Activated CD8-positive, alpha-beta memory T cell treated with anti-CD3 and anti-CD28 coated beads for 1 hour (primary cell): ENCODE measurements around the gene PIP4K2C.
"Not testable (repeated sequence)": the region's sequence is repeated elsewhere in the genome, so short reads cannot be mapped to it uniquely, and the experiment has no call there.

Experiments used
- DNase-seq, 2 donors: peaks; one replicate each; pipeline ENCODE4 v3.0.0-alpha.2; 2020; ENCODE audit warnings: low read depth in 1 of 2; ENCODE audit errors: extremely low read depth in 1 of 2

The PIP4K2C gene

DNA sequence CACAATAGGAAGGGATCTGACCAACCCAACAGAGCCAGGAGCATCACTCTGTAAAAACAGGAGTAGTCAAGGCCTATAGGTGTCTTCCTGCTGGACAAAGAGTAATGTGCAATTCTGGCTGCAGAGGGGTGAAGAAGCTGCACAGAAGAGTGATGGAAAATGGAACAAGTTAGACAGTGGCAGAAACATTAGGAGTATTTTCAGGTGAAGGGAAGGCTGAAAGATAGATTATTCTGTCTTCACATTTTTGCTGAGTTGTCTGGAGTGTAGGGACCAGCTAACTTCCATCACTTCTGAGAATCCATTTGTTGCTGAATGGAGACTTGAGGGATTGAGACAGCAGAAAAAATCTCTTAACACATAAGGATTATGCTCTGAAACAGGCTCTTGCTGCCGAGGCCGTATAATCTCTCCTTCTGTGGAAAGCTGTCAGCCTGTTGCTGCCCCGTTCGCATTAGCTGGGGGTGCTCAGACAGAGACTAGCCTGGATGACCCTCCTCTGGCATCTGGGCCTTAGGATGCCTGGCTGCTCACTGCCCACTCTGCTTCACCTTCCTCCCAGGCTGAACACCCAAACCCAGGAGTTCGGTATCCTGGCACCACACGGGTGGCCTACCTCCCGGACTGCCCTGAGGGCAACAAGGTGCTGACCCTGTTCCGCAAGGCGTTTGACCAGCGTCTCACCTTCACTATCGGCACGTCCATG lies 17.1 kb downstream of the PIP4K2C start:
- no peak for DNase-seq

DNA sequence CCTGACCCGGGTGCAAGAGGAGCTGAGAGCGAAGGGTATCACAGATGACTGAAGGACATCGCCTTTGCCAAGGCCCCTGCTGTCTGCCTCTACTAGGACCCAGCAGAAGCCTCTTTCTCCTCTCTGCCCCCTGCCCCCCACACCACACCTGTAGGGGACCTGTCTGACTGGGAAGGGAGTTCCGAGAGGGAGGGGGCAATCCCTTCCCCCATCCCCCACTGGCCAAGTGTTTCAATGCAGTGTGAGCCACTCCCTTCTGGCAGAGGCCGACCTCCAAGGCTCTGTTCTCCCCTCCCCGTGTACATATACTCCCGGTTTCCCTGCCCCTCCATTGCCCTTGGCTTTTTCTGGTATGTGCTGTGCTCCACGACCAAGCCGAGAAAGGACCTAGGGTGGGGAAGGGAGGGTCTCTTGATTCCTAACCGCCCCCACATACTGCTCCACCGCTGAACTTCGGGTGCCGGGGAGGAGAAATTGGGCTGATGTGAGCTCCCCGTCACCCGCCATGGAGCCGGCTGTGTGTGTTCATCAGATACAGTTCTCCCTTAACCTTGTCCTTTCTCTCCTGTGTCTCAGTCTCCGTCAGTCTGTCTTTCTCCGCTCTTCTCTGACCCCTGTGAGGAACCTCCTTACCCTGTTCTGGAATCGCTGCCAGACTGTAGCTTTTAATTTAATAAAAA lies 18.2 kb downstream of the PIP4K2C start:
- DNase-seq: no peak

DNA sequence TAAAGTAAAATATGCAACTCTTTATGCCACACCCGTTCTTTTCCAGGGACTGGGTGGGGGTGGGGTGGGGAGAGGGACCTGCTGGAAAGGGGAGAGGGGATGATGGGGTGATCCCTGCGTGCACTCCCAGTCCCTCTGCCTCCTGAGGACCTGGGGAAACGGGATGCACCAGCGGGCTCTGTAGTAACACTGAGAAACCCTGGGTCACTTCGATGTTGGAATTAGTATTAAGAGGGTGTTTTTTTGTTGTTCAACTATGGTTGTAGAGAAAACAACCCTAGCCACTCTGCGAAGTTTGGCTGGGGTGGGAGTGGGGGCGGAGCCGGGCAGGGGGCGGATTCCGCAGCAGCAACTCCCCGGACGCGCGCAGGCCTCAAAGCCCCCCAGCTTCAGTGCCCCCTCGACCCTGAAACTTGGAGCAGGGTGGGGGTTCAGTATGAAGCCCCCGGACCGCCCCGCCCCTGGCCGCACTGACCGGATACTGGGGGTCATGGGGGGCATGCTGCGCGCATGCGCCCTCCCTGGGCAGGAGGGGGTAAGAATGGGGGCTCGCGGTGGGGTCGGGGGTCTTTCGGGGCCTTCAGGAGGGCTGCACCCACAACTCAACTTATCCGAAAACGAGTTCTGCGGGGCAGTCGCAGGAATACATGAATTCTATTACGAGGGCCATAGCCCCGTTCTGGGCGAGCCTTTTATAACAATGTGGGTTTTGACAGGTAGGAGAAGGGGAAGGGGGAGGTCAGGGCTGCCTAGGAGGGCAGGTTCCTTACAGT lies 19.0 kb downstream of the PIP4K2C start:
- DNase-seq: no peak

DNA sequence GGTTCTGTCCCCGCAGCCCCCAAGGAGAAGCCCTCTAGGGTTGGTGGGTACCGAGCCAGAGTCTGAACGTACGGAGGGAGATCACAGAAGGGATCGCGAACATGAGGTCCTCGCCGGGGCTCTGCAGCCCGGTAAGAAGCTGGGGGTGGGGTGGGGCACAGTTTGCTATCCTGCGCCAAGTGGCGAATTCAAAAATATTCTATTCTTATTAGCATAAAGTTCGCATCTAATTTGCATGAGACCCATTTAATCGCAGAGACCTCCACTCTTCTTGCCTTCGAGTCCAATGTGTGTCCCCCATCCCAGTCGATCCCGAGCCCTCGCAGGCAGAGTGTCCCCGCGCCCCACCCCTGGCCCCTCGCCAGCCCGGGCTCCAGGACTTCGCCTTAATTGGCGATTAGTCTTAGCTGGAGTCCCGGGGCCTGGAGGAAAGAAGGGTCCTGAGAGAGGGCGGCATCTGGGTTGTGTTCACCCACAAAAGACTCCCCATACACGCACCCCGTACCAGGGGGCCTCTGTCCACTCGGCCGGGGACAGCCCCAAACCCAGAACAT lies 19.6 kb downstream of the PIP4K2C start:
- no peak for DNase-seq

DNA sequence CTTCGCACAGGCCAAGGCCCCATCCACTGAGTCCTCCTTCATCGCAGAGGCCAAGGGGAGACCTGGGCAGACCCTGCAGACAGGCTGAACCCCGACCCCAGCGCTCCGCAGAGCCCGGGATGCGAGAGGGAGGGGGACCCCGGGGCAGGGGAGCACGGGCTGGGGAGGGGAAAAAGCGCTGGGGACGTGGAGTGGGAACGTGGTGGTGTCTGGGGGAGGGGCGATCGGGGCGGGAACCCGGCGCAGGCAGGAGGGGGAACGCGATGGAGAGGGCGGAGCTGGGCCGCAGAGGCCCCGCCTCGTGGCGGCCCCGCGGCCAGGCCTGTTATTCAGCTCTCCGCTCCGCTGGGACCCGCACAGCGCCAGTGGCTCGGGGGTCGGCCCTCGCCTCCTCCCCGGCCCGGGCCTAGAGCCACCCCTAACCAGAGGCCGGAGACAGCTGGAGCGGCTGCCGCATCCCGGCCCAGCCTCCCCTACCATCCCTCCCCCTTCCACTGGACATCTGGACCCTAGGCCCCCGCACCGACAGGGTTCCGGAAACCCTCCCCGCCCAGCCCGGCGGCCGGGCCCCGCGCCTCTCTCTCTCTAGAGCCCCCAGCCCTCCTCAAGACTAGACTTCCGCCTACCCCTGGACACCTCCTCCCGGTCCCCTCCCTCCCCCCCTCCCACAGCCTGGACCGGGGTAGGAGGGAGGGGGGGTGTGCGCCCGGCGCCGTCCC lies 20.3 kb downstream of the PIP4K2C start, which contains the start of gene ARHGEF25:
TSS of gene ARHGEF25 (plus strand) at position 328 of the 719 bp plus-strand sequence. CDS start 460 bp downstream, outside the sequence.
- DNase-seq: no peak

DNA sequence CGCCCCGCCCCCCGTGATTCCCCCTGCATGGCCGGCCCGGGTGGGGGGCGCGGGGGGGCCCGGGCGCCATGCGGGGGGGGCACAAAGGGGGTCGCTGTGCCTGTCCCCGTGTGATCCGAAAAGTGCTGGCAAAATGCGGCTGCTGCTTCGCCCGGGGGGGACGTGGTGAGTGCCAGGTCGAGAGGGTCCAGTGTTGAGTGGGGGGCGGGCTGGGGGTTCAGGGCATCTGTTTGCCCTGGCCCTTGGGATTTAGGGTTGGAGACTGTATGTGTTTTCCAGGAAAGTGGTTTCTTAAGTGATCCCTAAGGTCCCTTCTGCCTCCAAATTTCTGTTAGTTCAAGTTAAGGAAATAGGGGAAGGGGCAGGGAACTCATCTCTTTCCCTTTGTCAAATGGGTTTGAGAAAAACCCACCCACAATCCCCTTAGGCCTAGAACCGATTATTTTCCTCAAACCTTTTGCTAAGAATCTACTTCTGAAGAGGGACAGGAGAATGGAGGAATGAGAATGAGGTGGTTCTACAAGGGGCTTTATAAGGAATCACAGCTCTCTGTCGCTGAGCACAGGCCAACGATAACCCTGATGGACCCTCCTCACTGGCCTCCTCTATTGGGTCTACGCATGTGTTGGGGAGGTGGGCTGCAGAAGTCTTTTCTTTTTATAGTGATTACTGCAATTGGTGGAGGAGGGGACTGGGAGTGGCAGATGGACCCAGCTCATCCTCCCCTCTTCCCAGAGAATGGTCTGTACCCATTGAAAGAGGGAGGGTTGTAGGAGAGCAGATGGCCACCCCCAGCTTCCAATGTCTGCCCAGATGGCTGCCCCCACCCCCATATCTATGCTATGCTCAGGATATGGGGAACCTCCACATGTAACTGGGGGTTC lies 21.1 kb downstream of the PIP4K2C start:
- DNase-seq: no peak

DNA sequence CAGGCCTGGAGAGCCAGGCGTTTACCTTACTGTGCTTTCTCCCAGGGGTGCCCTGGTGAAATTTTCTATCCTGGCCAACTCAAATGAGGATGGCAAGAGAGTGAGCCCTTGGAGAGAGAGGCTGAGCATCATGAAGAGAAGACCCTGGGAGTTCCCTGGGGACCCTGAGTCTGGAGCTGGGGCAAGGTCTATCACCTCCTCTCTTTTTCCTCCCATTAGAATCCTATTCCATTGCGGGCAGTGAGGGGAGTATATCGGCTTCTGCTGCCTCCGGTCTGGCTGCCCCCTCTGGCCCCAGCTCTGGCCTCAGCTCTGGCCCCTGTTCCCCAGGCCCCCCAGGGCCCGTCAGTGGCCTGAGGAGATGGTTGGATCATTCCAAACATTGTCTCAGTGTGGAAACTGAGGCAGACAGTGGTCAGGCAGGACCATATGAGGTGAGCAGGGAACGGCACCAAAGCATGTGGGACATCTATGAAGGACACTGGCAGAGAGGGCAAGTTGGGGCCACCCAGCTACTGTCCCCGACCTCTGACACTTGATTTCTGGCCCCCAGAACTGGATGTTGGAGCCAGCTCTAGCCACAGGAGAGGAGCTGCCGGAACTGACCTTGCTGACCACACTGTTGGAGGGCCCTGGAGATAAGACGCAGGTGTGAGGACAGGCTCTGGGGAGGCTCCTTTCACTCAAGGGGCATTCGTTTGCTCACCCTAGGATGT lies 21.9 kb downstream of the PIP4K2C start:
- no peak for DNase-seq

DNA sequence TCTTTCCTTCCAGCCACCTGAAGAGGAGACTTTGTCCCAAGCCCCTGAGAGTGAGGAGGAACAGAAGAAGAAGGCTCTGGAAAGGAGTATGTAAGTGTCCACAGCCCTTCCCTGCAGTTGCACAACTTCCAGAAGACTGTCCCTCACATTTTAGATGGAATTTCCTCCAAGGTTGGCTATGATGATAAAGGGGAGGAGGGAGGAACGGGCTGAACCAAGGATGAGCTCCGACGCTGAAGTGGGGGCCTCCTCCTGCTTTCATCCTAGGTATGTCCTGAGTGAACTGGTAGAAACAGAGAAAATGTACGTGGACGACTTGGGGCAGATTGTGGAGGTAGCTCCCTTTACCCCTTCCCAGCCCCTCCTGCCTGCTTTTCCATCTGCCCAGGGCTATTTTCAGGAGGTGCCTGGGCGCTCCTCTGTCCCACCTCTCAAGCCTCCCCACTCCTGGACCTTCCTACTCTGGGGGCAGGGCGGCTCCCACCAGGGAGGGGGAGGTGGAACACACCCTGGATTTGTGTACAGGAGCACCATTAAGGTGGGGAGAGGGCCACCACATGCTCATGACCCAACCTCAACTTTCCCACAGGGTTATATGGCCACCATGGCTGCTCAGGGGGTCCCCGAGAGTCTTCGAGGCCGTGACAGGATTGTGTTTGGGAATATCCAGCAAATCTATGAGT lies 22.6 kb downstream of the PIP4K2C start:
- DNase-seq: no peak

DNA sequence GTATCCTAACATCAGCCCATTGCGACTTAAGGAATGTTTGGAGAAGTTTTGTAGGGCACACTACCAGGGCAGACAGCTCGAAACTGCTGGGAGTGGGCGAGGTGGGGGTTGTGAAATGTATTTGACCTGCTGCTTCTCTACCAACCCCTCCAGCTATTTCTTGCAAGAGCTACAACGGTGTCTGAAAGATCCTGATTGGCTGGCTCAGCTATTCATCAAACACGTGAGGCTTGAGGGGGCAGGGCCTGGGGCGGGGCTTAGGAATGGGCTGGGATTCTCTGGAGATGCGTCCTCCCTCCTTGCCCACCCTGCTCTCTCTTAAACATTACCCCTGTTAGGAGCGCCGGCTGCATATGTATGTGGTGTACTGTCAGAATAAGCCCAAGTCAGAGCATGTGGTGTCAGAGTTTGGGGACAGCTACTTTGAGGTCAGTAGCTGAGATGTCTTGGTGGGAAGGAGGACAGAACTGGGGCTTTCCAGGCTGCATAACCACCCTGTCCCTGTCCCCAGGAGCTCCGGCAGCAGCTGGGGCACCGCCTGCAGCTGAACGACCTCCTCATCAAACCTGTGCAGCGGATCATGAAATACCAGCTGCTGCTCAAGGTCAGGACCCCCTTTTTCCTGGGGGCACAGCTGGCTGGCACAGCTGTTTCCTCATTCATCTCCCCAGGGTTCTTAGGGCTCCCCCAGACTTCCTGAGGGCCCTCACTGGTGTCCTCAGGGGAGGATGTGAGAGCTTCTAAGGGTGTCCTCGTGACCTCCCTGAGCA lies 23.4 kb downstream of the PIP4K2C start:
- no peak for DNase-seq

DNA sequence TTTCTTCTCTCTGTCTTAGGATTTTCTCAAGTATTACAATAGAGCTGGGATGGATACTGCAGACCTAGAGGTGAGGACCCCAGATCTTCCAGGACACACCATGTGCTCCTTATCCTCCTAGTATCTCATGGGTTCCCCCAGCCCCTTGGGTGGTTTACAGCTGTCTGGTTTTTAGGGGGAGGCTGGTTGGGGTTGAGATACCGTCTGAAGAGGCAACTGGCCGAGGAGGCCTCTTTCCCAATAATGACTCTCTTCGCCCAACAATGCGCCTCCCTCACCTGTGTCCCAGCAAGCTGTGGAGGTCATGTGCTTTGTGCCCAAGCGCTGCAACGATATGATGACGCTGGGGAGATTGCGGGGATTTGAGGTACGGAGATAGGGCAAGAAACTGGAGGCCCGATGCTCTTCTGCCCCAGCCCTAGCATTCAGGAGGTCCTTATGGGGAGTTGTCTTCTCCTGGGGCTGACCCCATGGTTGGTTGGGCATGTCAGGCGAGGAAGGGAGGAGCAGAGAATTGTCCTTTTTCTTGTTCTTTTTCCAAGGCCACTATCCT lies 24.0 kb downstream of the PIP4K2C start:
- DNase-seq: no peak

DNA sequence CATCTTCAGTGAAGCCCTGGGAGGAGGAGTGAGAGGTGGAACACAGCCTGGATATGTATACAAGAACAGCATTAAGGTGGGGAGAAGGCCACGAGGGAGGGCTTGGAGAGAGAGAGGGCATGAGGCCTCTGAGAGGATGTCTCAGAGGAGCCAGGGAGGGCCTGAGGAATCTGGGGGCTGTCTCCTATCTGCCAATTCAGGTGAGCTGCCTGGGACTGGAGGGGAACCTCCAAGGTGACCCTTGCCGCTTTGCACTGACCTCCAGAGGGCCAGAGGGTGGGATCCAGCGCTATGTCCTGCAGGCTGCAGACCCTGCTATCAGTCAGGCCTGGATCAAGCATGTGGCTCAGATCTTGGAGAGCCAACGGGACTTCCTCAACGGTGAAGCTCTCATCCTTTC lies 24.6 kb downstream of the PIP4K2C start:
- no peak for DNase-seq

DNA sequence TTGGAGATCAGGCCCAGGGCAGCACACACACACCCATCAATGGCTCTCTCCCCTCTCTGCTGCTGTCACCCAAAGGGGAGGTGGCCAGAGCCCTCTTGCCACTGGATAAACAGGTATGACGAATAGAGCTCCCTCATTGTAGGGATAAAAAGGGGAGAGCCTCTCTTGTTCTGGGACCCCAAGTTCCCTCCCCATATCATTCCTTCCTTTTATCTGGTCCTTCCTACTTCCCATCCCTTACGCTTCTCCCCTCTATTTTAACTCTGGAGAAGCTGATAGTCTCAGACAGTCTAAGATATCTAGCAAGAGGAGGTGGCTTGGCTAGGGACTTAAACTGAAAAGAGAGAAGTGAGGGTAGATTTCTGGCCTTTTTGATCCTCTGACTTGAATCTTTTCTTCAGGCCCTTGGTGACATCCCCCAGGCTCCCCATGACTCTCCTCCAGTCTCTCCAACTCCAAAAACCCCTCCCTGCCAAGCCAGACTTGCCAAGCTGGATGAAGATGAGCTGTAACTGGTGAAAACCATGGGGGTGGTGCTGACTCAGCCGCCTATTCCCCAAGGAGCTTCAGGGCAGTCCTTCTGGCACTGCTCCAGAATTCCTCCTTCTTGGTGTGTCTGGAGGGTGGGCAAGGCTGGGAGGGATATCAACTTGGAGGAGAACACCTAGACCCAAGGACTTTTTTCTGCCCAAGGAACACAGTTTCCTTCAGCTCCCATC lies 25.6 kb downstream of the PIP4K2C start:
- no peak for DNase-seq

DNA sequence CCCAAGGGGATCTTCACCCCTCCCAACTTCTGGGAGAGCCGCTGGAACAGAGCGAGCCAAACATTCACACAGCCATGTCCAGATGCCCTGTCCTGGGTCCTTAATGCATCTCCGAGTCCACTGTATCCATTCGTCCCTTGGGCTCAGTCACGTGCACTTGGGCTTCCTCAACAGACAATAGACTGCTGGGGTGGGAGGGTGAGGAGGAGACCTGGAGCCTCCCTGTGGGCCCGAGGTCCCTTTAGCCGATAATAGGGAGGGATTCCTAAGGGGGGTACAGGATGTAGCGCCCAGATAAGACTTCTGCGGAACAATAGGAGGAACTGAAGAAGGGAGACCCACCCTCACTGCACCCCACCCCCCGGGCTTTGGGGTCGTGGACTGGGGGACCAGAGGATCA lies 26.9 kb downstream of the PIP4K2C start:
- no peak for DNase-seq

DNA sequence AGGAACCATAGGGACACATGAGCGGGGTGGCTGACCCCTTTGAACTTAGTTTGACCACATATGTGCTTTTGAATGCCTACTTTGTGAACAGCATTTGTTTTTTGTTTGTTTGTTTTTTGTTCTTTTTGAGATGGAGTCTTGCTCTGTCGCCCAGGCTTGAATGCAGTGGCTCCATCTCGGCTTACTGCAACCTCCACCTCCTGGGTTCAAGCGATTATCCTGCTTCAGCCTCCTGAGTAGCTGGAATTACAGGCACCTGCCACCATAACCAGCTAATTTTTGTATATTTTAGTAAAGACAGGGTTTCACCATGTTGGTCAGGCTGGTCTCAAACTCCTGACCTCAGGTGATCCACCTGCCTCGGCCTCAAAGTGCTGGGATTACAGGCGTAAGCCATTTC lies 27.4 kb downstream of the PIP4K2C start:
- not testable (repeated sequence) for DNase-seq

DNA sequence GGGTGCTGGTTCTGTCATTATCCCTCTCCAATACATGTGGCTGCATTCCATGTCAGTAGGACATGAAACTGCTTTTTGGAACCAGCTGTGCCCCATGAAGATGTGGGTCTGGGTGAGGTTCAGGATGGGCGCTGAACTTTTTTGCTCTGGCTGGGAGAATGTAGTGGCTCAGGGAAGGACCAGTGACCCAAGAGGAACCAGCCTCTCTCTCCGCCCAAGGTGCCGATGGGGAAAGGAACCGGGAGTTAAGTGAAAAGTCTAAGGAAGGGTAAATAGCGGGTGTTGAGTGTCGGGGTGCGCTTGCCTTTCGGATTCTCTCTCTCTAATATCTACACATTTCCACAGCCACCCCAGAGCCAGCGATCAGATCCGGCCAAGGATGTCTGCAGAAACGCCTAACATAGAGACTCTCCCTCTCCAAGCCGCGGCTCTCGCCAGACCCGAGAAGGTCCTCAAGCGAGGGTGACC lies 28.0 kb downstream of the PIP4K2C start:
- DNase-seq: no peak

DNA sequence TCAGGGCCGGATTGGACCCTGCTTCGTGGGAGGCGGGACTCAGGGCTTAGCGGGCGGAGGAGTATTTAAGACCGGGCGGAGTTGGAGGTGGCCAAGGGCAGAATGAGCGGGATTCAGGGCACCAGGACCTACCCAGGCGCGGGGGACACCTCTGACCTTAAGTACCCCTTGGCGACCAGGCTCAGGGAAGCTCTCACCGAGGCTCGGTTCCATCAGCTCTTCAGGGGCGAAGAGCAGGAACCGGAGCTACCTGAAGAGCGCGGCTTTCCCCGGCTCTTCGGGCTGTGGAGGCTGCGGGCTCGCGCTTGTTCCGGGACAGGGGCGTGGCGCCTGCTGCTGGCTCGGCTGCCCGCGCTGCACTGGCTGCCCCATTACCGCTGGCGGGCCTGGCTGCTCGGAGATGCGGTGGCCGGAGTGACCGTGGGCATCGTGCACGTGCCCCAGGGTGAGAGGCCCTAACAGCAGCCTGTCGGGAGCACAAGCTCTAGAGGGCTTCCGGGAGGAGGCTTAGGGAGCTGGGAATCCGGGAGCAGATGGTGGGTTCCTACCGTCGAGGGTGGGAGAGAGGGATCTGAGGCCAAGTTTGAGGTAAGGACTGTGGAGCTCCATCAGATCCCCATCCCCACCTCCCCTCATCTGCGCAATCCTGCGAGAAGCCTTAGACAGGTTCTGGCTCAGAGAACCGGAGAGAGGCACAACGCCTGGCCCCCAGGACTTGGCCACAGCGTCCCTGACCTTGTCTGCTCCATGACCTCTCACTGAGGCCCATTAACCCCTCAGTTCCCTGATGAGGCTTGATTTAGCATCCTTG lies 28.6 kb downstream of the PIP4K2C start:
- DNase-seq: no peak
